RPMI8226 (cell line): ENCODE data around the gene NPR1.

Source experiments
- DNase-seq: peaks from one replicate; pipeline ENCODE4 v3.0.0-alpha.2; 2015

Gene NPR1

GRCh38 chr1:153728305-153729066 lies 50.0 kb downstream of the NPR1 start:
- DNase-seq, result peak; percentile 58

GRCh38 chr1:153730468-153730988 lies 52.0 kb downstream of the NPR1 start:
- DNase-seq, result no peak

GRCh38 chr1:153733970-153734369 lies 55.5 kb downstream of the NPR1 start:
- DNase-seq, result no peak

GRCh38 chr1:153734396-153735089 lies 56.1 kb downstream of the NPR1 start:
- no peak for DNase-seq

GRCh38 chr1:153735090-153735420 lies 56.6 kb downstream of the NPR1 start:
- DNase-seq, result no peak

GRCh38 chr1:153741986-153742385 lies 63.5 kb downstream of the NPR1 start:
- DNase-seq, result no peak

- no peak for DNase-seq
Observed at GRCh38 chr1:153742411-153743142, 64.1 kb downstream of the NPR1 start.
